ENCODE results near the gene LSS. TPM values are rescaled to one million over a fixed set of nuclear protein-coding genes. Genes with fewer than 3 reads are reported as not detected.

The LSS gene
- total RNA-seq, 1 experiment from 2014 or later = 101 TPM

DNA sequence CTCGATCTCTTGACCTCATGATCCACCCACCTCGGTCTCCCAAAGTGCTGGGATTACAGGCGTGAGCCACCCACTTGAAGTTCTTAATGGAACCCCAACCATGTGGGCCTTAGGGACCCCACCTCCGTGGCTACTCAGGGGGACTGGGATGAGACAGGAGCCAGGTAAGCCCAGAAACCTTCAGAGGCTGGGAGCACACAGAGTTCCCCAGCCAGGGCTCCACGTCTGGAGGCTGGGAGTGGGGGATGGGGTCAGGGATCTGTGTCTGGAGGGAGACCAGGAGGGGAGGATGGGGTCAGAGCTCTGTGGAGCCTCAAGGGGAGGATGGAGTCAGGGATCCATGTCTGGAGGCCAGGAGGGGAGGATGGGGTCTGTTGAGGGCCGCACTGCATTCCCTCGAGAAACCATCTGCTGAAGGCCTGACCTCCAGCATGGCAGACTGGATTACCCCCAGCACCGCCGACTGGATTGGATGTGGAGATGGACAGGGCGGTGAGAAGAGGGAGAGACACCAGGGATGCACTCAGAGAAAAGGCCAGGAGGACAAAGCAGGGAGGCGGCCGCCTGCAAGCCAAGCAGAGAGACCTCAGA lies 71.1 kb downstream of the LSS start (continued):
- TF ChIP-seq, protein P1, sequence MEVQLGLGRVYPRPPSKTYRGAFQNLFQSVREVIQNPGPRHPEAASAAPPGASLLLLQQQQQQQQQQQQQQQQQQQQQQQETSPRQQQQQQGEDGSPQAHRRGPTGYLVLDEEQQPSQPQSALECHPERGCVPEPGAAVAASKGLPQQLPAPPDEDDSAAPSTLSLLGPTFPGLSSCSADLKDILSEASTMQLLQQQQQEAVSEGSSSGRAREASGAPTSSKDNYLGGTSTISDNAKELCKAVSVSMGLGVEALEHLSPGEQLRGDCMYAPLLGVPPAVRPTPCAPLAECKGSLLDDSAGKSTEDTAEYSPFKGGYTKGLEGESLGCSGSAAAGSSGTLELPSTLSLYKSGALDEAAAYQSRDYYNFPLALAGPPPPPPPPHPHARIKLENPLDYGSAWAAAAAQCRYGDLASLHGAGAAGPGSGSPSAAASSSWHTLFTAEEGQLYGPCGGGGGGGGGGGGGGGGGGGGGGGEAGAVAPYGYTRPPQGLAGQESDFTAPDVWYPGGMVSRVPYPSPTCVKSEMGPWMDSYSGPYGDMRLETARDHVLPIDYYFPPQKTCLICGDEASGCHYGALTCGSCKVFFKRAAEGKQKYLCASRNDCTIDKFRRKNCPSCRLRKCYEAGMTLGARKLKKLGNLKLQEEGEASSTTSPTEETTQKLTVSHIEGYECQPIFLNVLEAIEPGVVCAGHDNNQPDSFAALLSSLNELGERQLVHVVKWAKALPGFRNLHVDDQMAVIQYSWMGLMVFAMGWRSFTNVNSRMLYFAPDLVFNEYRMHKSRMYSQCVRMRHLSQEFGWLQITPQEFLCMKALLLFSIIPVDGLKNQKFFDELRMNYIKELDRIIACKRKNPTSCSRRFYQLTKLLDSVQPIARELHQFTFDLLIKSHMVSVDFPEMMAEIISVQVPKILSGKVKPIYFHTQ (CRISPR knock-in tag; IDR thresholded peaks at IDR 0.05) = no peak
- TF ChIP-seq GTF2I (CRISPR knock-in tag; conservative IDR thresholded peaks at IDR 0.05) = no peak
- TF ChIP-seq, protein P2, sequence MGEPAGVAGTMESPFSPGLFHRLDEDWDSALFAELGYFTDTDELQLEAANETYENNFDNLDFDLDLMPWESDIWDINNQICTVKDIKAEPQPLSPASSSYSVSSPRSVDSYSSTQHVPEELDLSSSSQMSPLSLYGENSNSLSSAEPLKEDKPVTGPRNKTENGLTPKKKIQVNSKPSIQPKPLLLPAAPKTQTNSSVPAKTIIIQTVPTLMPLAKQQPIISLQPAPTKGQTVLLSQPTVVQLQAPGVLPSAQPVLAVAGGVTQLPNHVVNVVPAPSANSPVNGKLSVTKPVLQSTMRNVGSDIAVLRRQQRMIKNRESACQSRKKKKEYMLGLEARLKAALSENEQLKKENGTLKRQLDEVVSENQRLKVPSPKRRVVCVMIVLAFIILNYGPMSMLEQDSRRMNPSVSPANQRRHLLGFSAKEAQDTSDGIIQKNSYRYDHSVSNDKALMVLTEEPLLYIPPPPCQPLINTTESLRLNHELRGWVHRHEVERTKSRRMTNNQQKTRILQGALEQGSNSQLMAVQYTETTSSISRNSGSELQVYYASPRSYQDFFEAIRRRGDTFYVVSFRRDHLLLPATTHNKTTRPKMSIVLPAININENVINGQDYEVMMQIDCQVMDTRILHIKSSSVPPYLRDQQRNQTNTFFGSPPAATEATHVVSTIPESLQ (CRISPR knock-in tag; IDR thresholded peaks at IDR 0.05) = no peak
- no peak for TF ChIP-seq OVOL2 (CRISPR knock-in tag; IDR thresholded peaks at IDR 0.05; ENCODE audit: borderline replicate concordance)
- TF ChIP-seq KAT7 (CRISPR knock-in tag; IDR thresholded peaks at IDR 0.05; ENCODE audit: borderline replicate concordance) = no peak
- no peak for TF ChIP-seq ZNF219 (CRISPR knock-in tag; IDR thresholded peaks at IDR 0.05; ENCODE audit: borderline replicate concordance)
- no peak for TF ChIP-seq TP53 (CRISPR knock-in tag; IDR thresholded peaks at IDR 0.05)

DNA sequence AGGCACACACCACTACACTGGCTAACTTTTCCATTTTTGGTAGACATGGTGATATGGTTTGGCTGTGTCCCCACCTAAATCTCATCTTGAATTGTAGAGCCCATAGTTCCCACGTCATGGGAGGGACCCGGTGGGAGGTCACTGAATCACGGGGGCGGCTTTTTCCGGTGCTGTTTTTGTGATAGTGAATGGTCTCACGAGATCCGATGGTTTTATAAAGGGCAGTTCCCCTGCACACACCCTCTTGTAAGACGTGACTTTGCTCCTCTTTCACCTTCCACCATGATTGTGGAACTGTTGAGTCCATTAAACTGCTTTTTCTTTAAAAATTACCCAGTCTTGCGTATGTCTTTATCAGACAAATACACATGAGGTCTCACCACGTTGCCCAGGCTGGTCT lies 71.9 kb downstream of the LSS start:
- Mint-ChIP-seq H3K27ac (peak overlapping the region; percentile 85; the same call in 1 of the 2 replicates), H3K36me3 (no peaks in the 10 kb centered on the region), H3K9me3 (no peaks in the 10 kb centered on the region), H3K4me3 (no peak overlapping the region), H3K4me1 (peaks cover 7% of the 10 kb centered on the region), H3K27me3 (ENCODE audit: low read depth) (no peaks in the 10 kb centered on the region)
- DNase-seq (ENCODE audit: low spot score) (no peak), ATAC-seq (no peak)
- POLR2A ChIA-PET = no interaction called here
- CTCF ChIA-PET = no interaction called here
- TF ChIP-seq ZNF138 (CRISPR knock-in tag; conservative IDR thresholded peaks at IDR 0.05) = no peak
- no peak for TF ChIP-seq OVOL2 (CRISPR knock-in tag; IDR thresholded peaks at IDR 0.05; ENCODE audit: borderline replicate concordance)
- no peak for TF ChIP-seq CREB1 (CRISPR knock-in tag; IDR thresholded peaks at IDR 0.05)
- no peak for TF ChIP-seq CREM (CRISPR knock-in tag; IDR thresholded peaks at IDR 0.05)
- TF ChIP-seq, protein P3, sequence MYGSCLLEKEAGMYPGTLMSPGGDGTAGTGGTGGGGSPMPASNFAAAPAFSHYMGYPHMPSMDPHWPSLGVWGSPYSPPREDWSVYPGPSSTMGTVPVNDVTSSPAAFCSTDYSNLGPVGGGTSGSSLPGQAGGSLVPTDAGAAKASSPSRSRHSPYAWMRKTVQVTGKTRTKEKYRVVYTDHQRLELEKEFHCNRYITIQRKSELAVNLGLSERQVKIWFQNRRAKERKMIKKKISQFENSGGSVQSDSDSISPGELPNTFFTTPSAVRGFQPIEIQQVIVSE (CRISPR knock-in tag; IDR thresholded peaks at IDR 0.05; ENCODE audit: borderline replicate concordance) = no peak
- TF ChIP-seq, protein P4, sequence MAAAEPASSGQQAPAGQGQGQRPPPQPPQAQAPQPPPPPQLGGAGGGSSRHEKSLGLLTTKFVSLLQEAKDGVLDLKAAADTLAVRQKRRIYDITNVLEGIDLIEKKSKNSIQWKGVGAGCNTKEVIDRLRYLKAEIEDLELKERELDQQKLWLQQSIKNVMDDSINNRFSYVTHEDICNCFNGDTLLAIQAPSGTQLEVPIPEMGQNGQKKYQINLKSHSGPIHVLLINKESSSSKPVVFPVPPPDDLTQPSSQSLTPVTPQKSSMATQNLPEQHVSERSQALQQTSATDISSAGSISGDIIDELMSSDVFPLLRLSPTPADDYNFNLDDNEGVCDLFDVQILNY (CRISPR knock-in tag; IDR thresholded peaks at IDR 0.05) = no peak
- no peak for TF ChIP-seq NR1H2 (CRISPR knock-in tag; IDR thresholded peaks at IDR 0.05)
- no peak for TF ChIP-seq ZNF121 (CRISPR knock-in tag; IDR thresholded peaks at IDR 0.05)
- TF ChIP-seq, protein P5, sequence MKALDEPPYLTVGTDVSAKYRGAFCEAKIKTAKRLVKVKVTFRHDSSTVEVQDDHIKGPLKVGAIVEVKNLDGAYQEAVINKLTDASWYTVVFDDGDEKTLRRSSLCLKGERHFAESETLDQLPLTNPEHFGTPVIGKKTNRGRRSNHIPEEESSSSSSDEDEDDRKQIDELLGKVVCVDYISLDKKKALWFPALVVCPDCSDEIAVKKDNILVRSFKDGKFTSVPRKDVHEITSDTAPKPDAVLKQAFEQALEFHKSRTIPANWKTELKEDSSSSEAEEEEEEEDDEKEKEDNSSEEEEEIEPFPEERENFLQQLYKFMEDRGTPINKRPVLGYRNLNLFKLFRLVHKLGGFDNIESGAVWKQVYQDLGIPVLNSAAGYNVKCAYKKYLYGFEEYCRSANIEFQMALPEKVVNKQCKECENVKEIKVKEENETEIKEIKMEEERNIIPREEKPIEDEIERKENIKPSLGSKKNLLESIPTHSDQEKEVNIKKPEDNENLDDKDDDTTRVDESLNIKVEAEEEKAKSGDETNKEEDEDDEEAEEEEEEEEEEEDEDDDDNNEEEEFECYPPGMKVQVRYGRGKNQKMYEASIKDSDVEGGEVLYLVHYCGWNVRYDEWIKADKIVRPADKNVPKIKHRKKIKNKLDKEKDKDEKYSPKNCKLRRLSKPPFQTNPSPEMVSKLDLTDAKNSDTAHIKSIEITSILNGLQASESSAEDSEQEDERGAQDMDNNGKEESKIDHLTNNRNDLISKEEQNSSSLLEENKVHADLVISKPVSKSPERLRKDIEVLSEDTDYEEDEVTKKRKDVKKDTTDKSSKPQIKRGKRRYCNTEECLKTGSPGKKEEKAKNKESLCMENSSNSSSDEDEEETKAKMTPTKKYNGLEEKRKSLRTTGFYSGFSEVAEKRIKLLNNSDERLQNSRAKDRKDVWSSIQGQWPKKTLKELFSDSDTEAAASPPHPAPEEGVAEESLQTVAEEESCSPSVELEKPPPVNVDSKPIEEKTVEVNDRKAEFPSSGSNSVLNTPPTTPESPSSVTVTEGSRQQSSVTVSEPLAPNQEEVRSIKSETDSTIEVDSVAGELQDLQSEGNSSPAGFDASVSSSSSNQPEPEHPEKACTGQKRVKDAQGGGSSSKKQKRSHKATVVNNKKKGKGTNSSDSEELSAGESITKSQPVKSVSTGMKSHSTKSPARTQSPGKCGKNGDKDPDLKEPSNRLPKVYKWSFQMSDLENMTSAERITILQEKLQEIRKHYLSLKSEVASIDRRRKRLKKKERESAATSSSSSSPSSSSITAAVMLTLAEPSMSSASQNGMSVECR (CRISPR knock-in tag; IDR thresholded peaks at IDR 0.05; ENCODE audit: borderline replicate concordance) = no peak
- no peak for TF ChIP-seq TCF7 (CRISPR knock-in tag; IDR thresholded peaks at IDR 0.05; ENCODE audit: low read depth)
- no peak for TF ChIP-seq GABPB1 (CRISPR knock-in tag; IDR thresholded peaks at IDR 0.05)
- no peak for TF ChIP-seq JUN (CRISPR knock-in tag; IDR thresholded peaks at IDR 0.05)
- TF ChIP-seq RELA (CRISPR knock-in tag; IDR thresholded peaks at IDR 0.05; ENCODE audit: borderline replicate concordance) = no peak
- TF ChIP-seq, protein P6, sequence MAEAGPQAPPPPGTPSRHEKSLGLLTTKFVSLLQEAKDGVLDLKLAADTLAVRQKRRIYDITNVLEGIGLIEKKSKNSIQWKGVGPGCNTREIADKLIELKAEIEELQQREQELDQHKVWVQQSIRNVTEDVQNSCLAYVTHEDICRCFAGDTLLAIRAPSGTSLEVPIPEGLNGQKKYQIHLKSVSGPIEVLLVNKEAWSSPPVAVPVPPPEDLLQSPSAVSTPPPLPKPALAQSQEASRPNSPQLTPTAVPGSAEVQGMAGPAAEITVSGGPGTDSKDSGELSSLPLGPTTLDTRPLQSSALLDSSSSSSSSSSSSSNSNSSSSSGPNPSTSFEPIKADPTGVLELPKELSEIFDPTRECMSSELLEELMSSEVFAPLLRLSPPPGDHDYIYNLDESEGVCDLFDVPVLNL (CRISPR knock-in tag; IDR thresholded peaks at IDR 0.05; ENCODE audit: borderline replicate concordance, low read depth) = no peak

Measured in WTC11 (cell line).